HG03045 (cell line): ENCODE data around the gene CNTN6.
"Not testable (repeated sequence)": the region's sequence is repeated elsewhere in the genome, so short reads cannot be mapped to it uniquely, and the experiment has no call there.

ENCODE experiments used
- ATAC-seq: cut with Tn5 transposase; IDR thresholded peaks from one replicate; pipeline ENCODE4 v1.9.1; 2021; ENCODE audit warnings: mild to moderate bottlenecking, moderate library complexity; ENCODE audit not compliant: unreplicated experiment

Gene CNTN6

DNA sequence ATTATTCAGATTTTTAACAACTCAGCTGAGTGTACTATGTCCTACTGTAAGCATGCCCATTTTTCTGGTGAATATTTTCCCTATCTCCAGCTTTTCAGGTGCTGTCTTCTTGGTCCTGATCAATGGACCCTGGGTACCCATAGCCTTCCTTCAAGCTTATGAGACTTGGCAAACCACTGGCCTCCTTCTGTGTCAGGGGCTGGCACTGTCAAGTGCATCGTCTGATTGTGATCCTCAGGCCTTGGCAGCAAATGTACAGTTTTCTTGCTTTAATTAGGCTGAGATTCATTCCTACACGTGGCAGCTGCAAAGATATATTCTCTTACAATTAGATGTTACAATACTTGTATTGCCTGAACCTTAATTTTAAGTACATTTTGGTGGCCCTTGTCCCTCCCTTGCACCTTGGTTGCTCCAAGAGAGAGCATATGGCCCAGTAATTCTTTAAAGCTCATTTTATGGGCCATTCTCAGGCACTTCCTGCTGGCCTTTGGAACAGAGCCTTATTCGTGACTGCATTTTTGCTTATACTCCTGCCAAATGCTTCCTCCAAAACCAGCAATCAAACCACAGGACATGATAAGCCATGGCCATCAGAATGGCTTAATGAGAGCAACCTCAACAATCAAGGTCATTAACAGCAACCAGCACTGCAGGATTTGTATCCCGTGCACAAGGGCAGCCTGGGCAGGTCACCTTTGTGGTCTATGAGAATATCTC lies 179.9 kb downstream of the CNTN6 start:
- no peak for ATAC-seq

DNA sequence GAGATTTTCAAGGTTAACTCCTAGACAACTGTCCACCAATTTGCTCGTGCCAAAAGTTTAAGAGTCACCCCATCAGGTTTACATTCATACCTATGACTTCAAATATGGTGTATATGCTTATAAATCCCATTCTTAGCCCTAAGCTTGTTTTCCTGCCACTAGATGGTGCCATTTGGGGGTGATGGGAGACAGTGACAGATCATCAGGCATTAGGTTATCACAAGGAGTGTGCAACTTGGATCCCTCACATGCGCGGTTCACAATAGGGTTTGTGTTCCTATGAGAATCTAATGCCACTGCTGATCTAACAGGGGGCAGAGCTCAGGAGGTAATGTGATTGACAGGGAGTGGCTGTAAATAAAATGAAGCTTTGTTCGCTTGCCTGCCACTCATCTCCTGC lies 182.7 kb downstream of the CNTN6 start:
- ATAC-seq: no peak

DNA sequence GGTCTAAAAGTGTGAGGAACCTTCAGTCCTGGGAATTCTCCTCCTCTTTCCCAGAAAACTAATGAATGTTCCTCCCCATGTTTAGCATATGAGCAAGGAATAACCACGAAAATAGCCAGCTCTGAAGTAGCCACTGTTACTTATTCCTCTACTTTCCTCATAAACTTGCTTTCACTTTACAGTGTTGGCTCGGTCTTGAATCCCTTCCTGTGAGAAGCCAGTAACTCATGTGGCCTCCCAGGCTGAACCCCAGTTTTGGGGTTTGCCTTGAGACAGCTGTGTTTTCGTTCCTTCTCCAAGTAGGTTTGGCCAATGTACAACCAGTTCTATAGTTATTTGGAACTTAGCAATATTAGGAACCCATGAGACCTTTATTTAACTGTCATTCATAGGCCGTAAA lies 195.0 kb downstream of the CNTN6 start:
- no peak for ATAC-seq

DNA sequence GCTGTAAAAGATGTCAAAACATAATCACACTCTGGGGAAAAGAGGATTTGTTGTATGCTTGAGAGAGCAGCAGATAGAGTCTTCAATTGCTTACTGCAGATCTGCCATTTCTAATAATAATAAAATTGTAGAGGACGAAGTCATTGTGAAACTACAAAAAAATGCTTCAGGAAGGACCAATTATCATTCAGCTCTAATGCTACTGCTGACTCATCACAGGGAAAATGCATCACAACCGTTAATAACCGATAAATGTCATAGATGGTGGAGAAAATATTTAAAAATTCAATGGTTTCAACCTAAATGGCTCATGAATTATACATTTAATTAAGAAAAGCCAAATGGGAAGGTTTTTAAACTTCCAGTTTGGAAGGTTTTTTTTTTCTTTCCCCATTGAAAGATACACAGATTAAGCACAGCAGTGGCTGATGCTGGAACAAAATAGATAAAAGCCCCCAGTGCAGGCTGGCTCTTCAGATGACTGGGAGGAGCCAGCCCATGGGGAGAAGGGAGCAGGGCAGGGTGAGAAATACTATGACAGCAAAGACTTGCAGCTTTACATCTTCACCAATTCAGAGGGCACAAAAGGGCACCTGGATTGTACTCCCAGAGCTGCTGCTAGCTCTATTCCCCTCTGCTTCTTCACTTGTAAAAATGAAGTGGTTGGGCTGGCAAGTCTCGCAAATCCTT lies 196.1 kb downstream of the CNTN6 start:
- no peak for ATAC-seq

DNA sequence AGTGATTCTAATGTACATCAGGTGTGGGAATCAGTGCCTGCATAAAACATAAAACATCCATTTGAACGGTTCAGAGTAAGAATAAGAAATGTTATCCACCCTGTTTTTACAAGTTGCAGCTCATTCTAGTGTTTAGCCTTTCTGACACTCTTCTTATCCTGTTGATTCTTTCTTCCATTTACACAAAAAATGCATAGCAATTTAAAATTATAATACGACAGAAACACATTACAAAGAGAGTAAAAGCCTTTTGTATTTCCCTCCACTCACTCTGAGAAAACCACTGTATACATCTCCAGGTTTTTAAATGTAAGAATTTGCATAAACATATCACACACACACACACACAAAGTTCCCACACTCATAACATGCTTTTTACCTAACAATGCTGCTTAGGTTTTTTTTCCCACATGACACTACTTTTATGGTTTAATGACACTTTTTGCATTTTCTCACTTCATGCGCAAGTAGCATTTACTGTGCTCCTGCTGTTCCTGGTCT lies 199.8 kb downstream of the CNTN6 start:
- no peak for ATAC-seq

DNA sequence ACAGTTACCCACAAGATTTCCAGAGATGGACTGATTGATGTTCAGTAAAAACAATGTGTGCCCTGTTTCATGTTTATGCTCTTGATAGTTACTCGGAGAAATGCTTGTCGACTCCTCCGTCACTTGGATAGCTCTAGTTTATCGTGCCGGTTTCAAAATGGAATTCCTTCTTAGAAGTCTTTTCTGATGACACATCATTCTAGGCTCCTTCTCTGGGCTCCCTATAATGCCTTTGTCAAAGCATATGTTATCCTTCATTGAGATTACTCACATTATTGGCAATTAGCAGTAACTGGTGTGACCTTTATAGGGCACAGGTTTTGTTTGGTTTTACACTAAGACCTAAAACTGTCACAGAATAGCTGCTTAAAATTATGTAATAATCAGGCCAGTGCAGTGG lies 201.8 kb downstream of the CNTN6 start:
- no peak for ATAC-seq

DNA sequence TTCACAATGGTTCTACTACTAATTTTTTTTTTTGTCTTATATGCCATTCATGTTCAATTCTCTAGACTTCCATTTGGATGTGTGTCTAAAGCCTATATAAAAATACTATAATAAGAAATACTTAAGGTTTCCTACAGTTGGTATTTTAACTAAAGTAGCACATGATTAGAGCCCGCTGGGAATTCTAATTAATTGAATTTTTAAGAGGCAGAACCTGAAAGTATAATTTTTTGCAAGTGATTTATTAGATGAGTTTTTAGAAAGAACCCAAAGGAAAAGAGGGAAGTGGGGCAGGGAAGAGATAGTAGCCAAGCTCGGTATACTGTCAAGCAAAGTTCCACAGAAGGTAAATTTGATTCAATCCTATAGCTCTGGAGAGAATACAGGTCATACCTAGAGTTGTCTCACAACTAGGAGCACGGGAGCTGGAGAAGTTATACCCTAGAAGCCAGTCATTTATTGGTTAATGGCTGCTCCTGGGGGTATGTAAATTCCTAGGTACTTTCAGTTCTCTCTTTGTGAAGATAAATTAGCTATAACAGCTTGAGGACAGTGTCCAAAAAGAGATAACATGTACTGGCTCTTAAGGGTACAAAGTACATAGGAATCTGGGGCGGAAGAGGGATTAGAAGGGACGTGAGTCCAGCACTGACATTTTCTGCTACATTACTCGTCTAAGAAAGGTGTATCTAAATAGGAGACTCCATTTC lies 225.6 kb downstream of the CNTN6 start:
- ATAC-seq: no peak

DNA sequence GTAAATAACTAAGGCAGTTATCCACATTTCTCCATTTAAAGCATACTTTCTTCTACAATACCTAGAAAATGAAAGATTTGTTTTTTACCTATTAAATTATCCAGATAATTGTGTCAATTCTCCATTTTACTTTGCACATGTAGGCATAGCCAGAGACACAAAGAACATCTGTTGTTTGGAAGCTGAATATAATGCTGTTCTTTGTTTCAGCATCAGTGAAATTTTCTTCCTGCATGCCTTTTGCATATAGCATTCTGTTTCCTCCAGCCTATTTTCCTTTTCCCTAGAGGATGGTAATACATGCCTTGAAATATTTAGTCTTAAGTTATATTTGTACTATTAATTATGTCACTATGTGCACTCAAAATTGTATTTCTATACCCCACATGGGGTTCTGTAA lies 233.7 kb downstream of the CNTN6 start:
- no peak for ATAC-seq

DNA sequence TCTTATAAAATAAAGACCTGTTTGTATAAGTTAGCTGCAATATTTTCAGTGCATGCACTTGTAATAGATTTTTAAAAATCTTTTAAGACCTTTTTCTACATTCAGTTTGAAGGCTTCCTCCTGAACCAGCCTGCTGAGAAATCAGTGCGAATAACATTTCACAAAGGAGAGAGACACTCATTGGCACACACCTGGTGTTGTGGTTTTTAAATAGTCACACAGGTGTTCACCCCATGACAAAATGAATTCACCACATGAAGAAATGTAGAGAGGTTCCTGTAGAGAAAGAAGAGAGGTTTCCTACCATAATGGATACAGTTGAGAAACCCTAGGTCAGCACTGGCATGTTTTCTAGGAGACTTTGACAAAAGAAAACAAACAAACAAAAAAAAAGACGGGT lies 237.3 kb downstream of the CNTN6 start:
- ATAC-seq: no peak

DNA sequence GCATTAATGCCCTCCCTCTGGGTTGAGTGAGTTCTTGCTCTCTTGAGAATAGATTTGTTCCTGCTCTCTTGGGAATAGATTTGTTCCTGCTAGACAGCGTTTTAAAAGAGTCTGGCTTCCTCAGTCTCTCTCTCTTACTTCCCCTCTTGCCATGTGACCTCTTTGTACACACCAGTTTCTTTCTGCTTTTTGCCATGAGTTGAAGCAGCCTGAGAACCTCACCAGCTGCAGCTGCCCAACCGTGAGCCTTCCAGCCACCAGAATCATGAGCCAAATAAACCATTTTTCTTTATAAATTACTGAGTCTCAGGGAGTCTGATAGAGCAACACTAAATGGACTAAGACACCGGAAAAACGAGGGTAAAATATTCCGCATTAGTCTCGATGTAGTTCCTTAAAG lies 253.6 kb downstream of the CNTN6 start:
- no peak for ATAC-seq

DNA sequence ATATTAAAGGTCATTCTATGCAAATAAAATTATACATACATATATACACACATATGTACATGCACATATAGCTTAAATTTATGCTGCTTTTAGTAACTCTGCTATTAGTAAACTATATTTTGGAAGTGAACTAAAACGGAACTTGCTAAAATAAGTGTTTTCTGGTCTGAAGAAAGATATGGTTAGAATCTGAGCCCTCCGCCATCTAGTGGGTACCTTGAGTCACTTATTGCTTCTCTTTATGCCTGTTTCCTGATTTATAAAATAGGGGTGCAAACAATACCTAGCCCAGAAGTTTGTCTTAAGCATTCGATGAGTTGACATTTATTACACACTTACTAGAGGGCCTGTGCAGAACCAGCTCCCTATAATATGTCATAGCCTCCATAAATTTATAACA lies 255.7 kb downstream of the CNTN6 start:
- ATAC-seq: no peak

DNA sequence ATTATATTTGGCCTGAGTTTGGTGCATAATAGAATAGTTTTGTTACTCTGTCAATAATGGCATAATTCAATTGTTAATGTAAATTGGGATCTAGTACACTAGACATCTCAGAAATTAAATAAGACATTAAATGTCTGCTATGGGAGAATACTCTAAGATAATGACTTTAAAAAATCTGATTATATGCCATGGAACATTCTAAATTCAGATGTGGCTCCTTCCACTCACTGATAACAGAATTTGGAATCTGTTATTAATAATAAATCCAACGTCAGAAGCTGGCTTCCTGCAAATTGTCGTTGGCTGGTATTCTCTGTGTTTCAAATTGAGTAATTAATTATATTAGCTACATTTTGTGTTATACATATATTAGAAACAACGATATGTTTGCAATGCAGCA lies 258.1 kb downstream of the CNTN6 start:
- no peak for ATAC-seq

DNA sequence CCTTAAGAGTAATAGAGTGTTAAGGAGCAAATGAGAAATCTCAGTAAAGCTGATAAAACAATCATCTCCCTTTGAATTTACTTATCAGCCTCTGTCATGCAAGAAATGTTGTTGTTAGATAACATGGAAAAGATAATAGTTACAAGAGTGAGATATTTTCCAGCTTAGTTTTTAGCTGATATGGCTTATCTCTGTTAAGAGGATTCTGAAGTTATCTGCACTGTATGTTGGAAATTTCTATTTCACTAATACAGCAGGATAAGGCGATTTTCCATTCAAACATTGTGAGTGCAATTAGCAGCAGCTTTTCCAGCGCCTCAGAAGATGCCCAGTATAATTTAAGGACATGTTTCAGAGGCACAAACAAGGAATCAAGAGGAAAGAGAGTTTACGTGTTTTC lies 262.9 kb downstream of the CNTN6 start:
- no peak for ATAC-seq

DNA sequence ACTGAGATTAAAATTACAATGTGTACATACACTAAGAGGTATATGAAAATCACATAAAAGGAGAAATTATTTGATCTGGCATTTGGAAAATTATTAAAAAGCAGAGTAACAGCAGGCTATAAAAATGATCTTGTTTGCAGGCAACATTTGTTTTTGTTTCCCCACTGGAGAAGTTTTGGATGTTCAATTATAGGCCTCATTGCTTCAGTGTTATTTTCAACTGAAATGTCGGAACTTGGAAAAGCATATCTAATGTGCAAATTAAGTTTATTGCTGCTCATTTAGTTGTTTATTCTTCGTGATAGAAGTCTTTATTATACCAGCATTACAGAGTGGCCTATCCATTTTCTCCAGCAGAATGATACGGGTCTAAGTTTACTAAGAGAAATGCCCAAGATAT lies 263.3 kb downstream of the CNTN6 start:
- ATAC-seq: no peak

DNA sequence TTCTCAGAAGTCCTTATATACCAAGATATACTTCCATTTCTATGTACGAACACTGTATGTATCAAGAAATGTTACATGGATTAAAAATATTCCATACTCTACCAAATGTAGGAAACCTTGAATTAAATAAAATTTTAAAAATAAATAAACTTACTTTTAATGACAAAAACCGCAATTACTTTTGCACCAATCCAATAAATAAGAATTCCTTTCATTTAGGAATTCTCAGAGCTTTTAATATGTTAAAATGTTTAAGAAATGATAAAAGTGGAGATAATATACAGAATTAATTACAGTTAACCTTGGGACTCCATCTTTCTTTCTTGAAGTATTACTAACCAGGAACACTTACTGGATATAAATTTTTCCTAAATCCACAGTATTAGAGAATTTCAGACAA lies 272.7 kb downstream of the CNTN6 start:
- ATAC-seq: no peak

DNA sequence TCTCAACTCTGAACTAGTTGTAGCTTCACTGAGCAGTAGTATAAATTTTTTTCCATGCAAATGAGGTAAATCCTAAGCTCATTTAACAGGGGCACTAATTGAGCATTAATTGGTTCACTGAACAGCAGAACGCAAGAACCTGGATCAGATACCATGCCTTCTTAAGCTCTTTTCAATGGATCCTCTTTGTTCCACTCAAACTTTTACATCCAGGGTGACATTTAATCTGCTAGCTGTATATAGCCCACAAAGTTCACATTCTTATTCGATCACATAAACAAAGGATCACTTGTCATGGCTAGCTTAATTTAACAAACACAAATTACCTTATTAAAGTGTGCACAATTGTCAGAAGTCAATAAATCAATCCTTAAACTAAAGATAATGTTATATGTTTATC lies 281.6 kb downstream of the CNTN6 start:
- no peak for ATAC-seq

DNA sequence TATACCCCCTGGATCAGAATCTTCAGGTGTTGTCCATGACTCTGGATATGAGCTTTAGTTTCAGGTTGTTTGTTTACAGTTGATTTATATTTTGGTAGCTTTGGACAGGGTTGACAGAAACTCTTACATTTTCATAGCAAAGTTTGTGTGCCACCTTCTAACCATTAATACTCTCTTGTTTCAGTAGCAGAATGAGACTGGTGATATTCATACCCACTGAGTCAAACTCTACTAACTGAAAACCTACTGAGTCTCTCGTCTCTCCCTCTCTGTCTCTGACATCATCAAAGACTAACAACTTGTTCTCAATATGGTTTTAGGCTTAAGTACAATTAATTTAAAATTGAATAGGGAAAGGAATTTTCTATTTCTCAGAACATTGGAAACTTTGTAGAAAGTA lies 282.3 kb downstream of the CNTN6 start:
- ATAC-seq: no peak

DNA sequence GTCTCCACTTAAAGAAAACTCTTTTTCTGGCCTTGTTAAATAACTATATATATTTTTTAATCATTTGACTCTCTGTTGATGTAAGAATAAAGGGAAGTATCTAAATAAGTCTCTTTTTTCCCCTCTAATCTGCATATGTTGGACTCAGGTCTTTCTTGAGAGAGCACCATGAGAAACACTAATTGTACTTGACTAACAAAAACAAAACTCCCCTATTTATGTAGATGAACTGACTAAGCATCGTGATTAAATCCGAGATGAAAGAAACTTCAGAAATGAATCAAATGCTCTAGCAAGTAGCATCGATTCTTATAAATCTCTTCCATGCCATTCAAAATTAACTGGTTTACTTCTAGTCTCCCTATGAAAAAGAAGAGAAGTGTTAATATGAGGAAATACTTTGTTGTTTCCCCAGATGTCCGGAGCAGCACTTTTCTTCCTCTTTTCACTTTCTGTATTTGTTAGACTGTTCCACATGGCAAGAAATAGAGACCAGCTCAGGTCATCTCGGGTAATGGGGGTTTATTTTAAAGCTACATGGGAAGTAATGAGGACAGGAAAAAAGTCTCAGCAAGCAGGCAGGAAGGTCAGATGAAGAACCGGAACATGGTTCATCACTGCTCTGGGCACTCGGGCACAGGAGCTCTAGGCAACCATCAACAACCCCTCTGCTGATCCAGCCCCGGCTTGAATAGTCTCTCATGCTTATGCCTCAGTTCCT lies 288.3 kb downstream of the CNTN6 start:
- peak; percentile 83 for ATAC-seq

DNA sequence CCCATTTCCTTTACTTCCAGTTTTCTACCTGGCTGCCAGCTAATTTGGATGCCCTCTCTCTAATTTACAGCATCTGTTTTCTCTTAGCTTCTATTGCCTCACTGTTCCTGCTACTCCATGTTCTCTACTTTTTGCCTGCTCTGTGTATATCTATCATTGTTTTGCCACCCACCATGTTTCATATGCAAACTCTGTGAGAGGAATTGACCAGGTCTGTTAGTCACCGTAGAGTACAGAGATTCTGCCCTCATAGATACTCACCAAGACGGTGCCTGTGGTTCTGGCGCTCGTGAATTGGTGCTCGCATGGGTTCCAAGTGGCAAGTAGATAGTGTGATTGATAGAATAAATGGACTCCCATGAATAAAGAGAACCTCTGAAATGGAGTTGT lies 288.8 kb downstream of the CNTN6 start:
- ATAC-seq: peak; percentile 33

DNA sequence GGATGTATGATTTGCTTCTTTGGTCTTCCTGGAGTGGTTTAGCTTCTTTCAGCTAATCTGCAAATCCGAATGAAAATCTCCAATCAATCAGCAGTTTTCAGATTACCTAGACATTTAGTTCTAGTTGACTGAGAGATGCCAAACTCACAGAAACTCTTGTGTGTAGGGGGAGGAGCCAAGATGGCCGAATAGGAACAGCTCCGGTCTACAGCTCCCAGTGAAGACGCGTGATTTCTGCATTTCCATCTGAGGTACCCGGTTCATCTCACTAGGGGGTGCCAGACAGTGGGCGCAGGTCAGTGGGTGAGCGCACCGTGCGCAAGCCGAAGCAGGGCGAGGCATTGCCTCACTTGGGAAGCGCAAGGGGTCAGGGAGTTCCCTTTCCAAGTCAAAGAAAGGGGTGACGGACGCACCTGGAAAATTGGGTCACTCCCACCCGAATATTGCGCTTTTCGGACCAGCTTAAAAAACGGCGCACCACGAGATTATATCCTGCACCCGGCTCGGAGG lies 294.6 kb downstream of the CNTN6 start:
- not testable (repeated sequence) for ATAC-seq

DNA sequence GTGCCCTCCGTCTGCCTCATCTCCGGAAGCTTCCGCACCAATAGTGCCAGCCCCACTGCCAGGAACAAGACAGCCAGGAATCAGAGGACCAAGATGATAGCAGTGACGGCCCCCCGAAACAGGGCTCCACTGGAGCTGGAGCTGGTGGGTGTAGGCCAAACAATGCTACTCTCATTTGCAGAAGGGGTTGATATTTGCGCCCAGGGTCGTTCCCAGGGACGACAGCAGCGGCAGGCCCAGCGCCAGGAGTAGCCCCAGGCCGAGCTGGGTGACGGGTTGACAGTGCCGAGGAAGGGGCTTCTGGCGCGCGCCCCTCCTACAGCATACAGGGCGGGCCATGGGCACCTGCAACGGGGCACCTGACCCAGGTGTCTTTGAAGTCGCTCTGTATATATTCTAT lies 301.4 kb downstream of the CNTN6 start:
- ATAC-seq: no peak
